ENCODE measurements around the gene MACROD1. TPM values are rescaled to one million over a fixed set of nuclear protein-coding genes. Genes with fewer than 3 reads are reported as not detected.

MACROD1 gene
- total and polyA plus RNA-seq, 2 of the 13 experiments (the other 11 are each of a cell fraction or from before 2014, with no cell fraction given) = 23.1 to 34.5 TPM

DNA sequence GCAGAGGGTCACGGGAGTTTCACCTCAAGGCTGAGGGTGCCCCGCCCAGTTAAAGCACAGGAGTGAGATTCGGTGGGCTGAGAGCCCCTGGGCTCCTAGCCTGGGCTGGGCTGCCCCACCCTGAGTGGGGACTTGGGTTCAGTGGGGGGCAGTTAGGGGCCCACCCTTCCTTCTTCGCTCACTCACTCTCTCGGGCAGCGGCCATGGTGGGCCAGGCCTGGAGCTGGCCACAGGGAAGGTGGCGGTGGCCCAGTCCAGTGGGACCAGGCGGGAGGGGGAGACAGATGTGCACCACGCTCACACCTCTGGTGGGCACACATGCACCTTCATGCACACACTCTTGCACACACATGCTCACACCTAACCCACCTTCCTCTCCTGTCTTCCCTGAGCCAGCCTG, 124.1 kb downstream of the MACROD1 start:
- in situ Hi-C loops (cut with HindIII; ENCODE audit: extremely low pct_ligation_motif_present, low pct_unique_long_range_greater_than_20kb) = loop anchor here (5.0 kb wide), 1 partner anchor 105 kb away; no protein-coding TSS in a partner anchor
- TF ChIP-seq ZBTB3 (CRISPR knock-in tag; IDR thresholded peaks at IDR 0.05; ENCODE audit: borderline replicate concordance, low read depth) (no peak), SPEN (CRISPR knock-in tag; IDR thresholded peaks at IDR 0.05; ENCODE audit: low read depth) (no peak), ZNF282 (IDR thresholded peaks at IDR 0.05; ENCODE audit: partially characterized antibody) (no peak), RBM22 (optimal IDR thresholded peaks at IDR 0.05; ENCODE audit: low read length) (no peak)
- TF ChIP-seq, protein P1, sequence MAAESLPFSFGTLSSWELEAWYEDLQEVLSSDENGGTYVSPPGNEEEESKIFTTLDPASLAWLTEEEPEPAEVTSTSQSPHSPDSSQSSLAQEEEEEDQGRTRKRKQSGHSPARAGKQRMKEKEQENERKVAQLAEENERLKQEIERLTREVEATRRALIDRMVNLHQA (CRISPR knock-in tag; IDR thresholded peaks at IDR 0.05) = no peak
- no peak overlapping the region for H2AFZ ChIP-seq (ENCODE audit: low read length)
- no peak for DNase-seq (ENCODE audit: low spot score)
- ATAC-seq = no peak
- no peak for FAIRE-seq
- H3K27me3 ChIP-seq (ENCODE audit: control insufficient read depth in 1 of 2, insufficient read depth in 2 of 2, low read length in 2 of 2) = peaks cover 0 to 15% of the 10 kb centered on the region in 2 experiments; a peak in 2 of 5 replicates
- H3K4me1 ChIP-seq (ENCODE audit: insufficient read depth, low read length) = peaks cover 29% of the 10 kb centered on the region
- H3K9me3 ChIP-seq (ENCODE audit: low read length) = no peaks in the 10 kb centered on the region
- H3K27ac ChIP-seq (ENCODE audit: extremely low read length, insufficient read depth, low read length) = no peak overlapping the region
- WGBS (ENCODE audit: low lambda C conversion rate) = 88% methylated on average over 6 of the region's 9 CpGs
- no peak overlapping the region for H3K4me2 ChIP-seq (ENCODE audit: low read depth, low read length)
- BruUV-seq (replicated peaks) = no TSS peak
- intact Hi-C loops (cut with micrococcal nuclease; ENCODE audit: unreplicated experiment) = no loop called here
- H3K4me3 ChIP-seq (replicated peaks in 1 of 3; ENCODE audit: insufficient read depth in 1 of 3, low read depth in 2 of 3, low read length in 3 of 3) = no peak overlapping the region
- no peaks in the 10 kb centered on the region for H3K79me2 ChIP-seq (ENCODE audit: insufficient read depth, low read length)
- peaks cover 19% of the 10 kb centered on the region; the same call in 1 of the 2 replicates for H4K20me1 ChIP-seq (ENCODE audit: insufficient read depth, low read length)
- no peak overlapping the region for H3K9ac ChIP-seq (ENCODE audit: insufficient read depth, low read depth, low read length)
- H3K36me3 ChIP-seq (replicated peaks in 1 of 2; ENCODE audit: control insufficient read depth in 1 of 2, insufficient read depth in 2 of 2, low read length in 2 of 2) = no peaks in the 10 kb centered on the region
- POLR2A ChIA-PET = no interaction called here
- CTCF ChIA-PET (ENCODE audit: low intra/inter-chr PET ratio, low total read pairs) = no interaction called here

DNA sequence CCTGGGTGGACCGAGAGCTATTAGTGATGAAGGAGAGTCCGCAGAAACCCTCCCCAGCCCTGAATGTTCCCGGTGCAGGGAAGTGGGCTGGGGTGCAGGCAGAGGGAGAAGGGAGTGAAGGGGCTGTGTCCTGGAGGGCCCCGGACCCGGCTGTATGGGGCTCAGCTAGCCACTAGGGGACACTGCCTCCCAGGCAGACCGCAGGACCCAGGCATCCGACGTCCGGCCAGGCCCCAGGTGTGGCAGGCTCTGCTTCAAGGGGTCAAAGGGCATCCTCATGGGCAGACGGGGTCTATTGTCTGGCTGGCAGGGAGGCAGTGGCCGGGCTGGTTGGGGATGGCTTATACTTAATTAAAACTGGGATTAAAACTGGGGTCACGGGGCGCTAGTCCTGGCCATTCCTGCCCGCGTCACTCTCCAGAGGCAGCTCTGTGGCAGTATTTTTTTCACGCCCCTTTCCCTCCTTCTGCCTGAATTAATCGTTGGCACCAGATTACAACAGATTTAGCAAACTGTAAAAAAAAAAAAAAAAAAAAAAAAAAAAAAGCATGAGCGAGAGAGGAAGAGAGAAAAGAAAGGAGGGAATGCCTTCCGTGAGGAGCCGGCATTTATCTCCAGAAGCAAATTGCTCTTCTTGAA, 125.1 kb downstream of the MACROD1 start:
- ATAC-seq = peak; percentile 49
- POLR2A ChIA-PET = no interaction called here
- in situ Hi-C loops (cut with HindIII; ENCODE audit: extremely low pct_ligation_motif_present, low pct_unique_long_range_greater_than_20kb) (loop anchor here (5.0 kb wide), 1 partner anchor 106 kb away; no protein-coding TSS in a partner anchor), intact Hi-C loops (cut with micrococcal nuclease; ENCODE audit: unreplicated experiment) (loop anchor here (1.0 kb wide), 1 partner anchor 107 kb away; no protein-coding TSS in a partner anchor)
- Histone ChIP-seq H2AFZ (ENCODE audit: low read length) (no peak overlapping the region), H3K9ac (ENCODE audit: insufficient read depth, low read depth, low read length) (no peak overlapping the region), H3K4me2 (ENCODE audit: low read depth, low read length) (no peak overlapping the region), H3K36me3 (replicated peaks in 1 of 2; ENCODE audit: control insufficient read depth in 1 of 2, insufficient read depth in 2 of 2, low read length in 2 of 2) (no peaks in the 10 kb centered on the region), H3K4me1 (ENCODE audit: insufficient read depth, low read length) (peaks cover 26% of the 10 kb centered on the region), H3K4me3 (replicated peaks in 1 of 3; ENCODE audit: insufficient read depth in 1 of 3, low read depth in 2 of 3, low read length in 3 of 3) (no peak overlapping the region), H3K27me3 (ENCODE audit: control insufficient read depth in 1 of 2, insufficient read depth in 2 of 2, low read length in 2 of 2) (peaks cover 2 to 21% of the 10 kb centered on the region in 2 experiments; a peak in 3 of 5 replicates), H3K27ac (ENCODE audit: extremely low read length, insufficient read depth, low read length) (no peak overlapping the region), H3K9me3 (ENCODE audit: low read length) (no peaks in the 10 kb centered on the region), H4K20me1 (ENCODE audit: insufficient read depth, low read length) (peaks cover 19% of the 10 kb centered on the region; the same call in 1 of the 2 replicates), H3K79me2 (ENCODE audit: insufficient read depth, low read length) (no peaks in the 10 kb centered on the region)
- no peak for FAIRE-seq
- peak; percentile 27 for DNase-seq (ENCODE audit: low spot score)
- no TSS peak for BruUV-seq (replicated peaks)
- CTCF ChIA-PET (ENCODE audit: low intra/inter-chr PET ratio, low total read pairs) = interaction anchor here (0.7 to 1.5 kb wide), 3 partner anchors 105 to 112 kb away, joined by 3 to 8 read pairs (median 3); no protein-coding TSS in a partner anchor
- WGBS (ENCODE audit: low lambda C conversion rate) = 57% methylated on average over 20 of the region's 20 CpGs
- TF ChIP-seq ZNF382 (CRISPR knock-in tag; IDR thresholded peaks at IDR 0.05; ENCODE audit: borderline replicate concordance) (no peak), ZNF790 (CRISPR knock-in tag; IDR thresholded peaks at IDR 0.05; ENCODE audit: borderline replicate concordance) (no peak), RBM22 (optimal IDR thresholded peaks at IDR 0.05; ENCODE audit: low read length) (peak; percentile 38), NR1H2 (CRISPR knock-in tag; IDR thresholded peaks at IDR 0.05; ENCODE audit: borderline replicate concordance, low read depth) (no peak), ZFP82 (CRISPR knock-in tag; IDR thresholded peaks at IDR 0.05; ENCODE audit: borderline replicate concordance) (no peak), UBTF (CRISPR knock-in tag; IDR thresholded peaks at IDR 0.05) (no peak)
- TF ChIP-seq, protein P2, sequence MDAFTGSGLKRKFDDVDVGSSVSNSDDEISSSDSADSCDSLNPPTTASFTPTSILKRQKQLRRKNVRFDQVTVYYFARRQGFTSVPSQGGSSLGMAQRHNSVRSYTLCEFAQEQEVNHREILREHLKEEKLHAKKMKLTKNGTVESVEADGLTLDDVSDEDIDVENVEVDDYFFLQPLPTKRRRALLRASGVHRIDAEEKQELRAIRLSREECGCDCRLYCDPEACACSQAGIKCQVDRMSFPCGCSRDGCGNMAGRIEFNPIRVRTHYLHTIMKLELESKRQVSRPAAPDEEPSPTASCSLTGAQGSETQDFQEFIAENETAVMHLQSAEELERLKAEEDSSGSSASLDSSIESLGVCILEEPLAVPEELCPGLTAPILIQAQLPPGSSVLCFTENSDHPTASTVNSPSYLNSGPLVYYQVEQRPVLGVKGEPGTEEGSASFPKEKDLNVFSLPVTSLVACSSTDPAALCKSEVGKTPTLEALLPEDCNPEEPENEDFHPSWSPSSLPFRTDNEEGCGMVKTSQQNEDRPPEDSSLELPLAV (CRISPR knock-in tag; conservative IDR thresholded peaks at IDR 0.05; ENCODE audit: low read depth) = no peak

Measured in HepG2 (cell line).